ENCODE measurements around the gene FARP2.
A peak's percentile ranks its signal among the peaks of the same experiment; 100 is the strongest.
"Not testable (repeated sequence)": the region's sequence is repeated elsewhere in the genome, so short reads cannot be mapped to it uniquely, and the experiment has no call there.

Gene FARP2

DNA sequence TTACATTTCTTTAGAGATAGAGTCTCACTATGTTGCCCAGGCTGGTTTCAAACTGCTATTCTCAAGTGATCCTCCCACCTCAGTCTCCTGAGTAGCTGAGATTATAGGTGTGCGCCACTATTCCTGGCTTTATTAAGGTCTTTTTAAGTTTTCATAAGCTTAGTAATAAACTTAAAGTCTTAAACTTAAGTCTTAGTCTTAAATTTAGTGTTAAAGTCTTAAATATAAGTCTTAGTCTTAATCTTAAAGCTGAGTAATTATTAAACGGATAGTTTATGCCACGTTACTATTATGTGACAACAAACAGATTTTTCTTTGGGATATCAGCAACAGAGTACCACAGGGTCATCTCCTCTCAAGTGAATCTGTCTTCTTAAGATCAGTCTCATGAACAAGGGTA is 12.6 kb downstream of the FARP2 start:
- Histone ChIP-seq H3K4me1 (peaks cover 4% of the 10 kb centered on the region; the same call in 1 of the 2 replicates), H3K36me3 (no peaks in the 10 kb centered on the region), H3K27me3 (no peaks in the 10 kb centered on the region), H3K4me3 (ENCODE audit: low read depth, low read length) (no peak overlapping the region), H3K9me3 (no peaks in the 10 kb centered on the region)
- TF ChIP-seq CTCF (IDR thresholded peaks at IDR 0.05; ENCODE audit: low read depth, low read length): no peak
- DNase-seq: no peak

GRCh38 chr2:241372361-241372992 is 16.4 kb downstream of the FARP2 start:
- Histone ChIP-seq H3K9me3 (no peaks in the 10 kb centered on the region), H3K36me3 (peaks cover 4% of the 10 kb centered on the region; the same call in 1 of the 2 replicates), H3K4me1 (peaks cover 4% of the 10 kb centered on the region; the same call in 1 of the 2 replicates), H3K4me3 (ENCODE audit: low read depth, low read length) (no peak overlapping the region), H3K27me3 (no peaks in the 10 kb centered on the region)
- no peak for TF ChIP-seq CTCF (IDR thresholded peaks at IDR 0.05; ENCODE audit: low read depth, low read length)
- DNase-seq: peak; percentile 30

- Histone ChIP-seq H3K4me3 (ENCODE audit: low read depth, low read length) (no peak overlapping the region), H3K4me1 (peaks cover 4% of the 10 kb centered on the region; the same call in 1 of the 2 replicates), H3K9me3 (no peaks in the 10 kb centered on the region), H3K36me3 (peaks cover 4% of the 10 kb centered on the region; the same call in 1 of the 2 replicates), H3K27me3 (no peaks in the 10 kb centered on the region)
- no peak for TF ChIP-seq CTCF (IDR thresholded peaks at IDR 0.05; ENCODE audit: low read depth, low read length)
- no peak for DNase-seq
Observed at GRCh38 chr2:241373446-241373845, 17.4 kb downstream of the FARP2 start.

- not testable (repeated sequence) for H3K4me1 ChIP-seq; H3K4me3 ChIP-seq (ENCODE audit: low read depth, low read length); H3K27me3 ChIP-seq; H3K36me3 ChIP-seq; H3K9me3 ChIP-seq; DNase-seq
Observed at GRCh38 chr2:241373906-241374305, 17.8 kb downstream of the FARP2 start.

DNA sequence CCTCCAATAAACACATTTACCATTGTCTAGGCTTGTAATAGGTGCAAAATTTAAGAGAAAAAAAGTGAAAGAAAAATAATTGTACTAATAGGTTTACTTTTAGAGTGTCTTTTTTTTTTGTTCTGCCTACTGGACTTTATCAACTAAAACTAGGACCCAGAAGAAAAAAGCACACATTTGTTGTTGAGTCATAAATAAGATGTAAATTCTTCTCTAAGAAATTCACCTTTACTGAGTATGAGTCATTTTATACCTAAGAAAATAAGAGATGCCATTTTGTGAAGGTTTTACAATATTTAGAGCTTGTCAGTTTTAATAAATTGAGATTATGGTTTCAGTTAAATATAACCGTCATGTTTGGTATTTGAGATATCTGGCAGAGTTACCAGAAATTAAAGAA is 19.2 kb downstream of the FARP2 start:
- no peak for TF ChIP-seq CTCF (IDR thresholded peaks at IDR 0.05; ENCODE audit: low read depth, low read length)
- Histone ChIP-seq H3K9me3 (no peaks in the 10 kb centered on the region), H3K36me3 (peaks cover 4% of the 10 kb centered on the region; the same call in 1 of the 2 replicates), H3K27me3 (no peaks in the 10 kb centered on the region), H3K4me1 (peaks cover 4% of the 10 kb centered on the region; the same call in 1 of the 2 replicates), H3K4me3 (ENCODE audit: low read depth, low read length) (no peak overlapping the region)
- no peak for DNase-seq

GRCh38 chr2:241376808-241377207 is 20.7 kb downstream of the FARP2 start:
- Histone ChIP-seq H3K4me3 (ENCODE audit: low read depth, low read length) (no peak overlapping the region), H3K36me3 (peaks cover 4% of the 10 kb centered on the region; the same call in 1 of the 2 replicates), H3K9me3 (no peaks in the 10 kb centered on the region), H3K27me3 (no peaks in the 10 kb centered on the region), H3K4me1 (peaks cover 4% of the 10 kb centered on the region; the same call in 1 of the 2 replicates)
- TF ChIP-seq CTCF (IDR thresholded peaks at IDR 0.05; ENCODE audit: low read depth, low read length): no peak
- DNase-seq: no peak
